ENCODE results near the gene SOHLH1. TPM values are rescaled to one million over a fixed set of nuclear protein-coding genes. Genes with fewer than 3 reads are reported as not detected.

The SOHLH1 gene
- total and polyA plus RNA-seq, 7 donors = not detected

GRCh38 chr9:135663857-135664256, 35.4 kb downstream of the SOHLH1 start:
- DNase-seq = no peak
- peaks cover 0 to 31% (median 0%) of the 10 kb centered on the region in 3 donors for H3K27me3 ChIP-seq
- no peaks in the 10 kb centered on the region for H3K9me3 ChIP-seq
- intact Hi-C loops (cut with DNase I) = no loop called here
- no peaks in the 10 kb centered on the region for H3K4me1 ChIP-seq
- no peak overlapping the region for H3K27ac ChIP-seq
- TF ChIP-seq POLR2A (IDR thresholded peaks at IDR 0.05) = no peak
- no peak for TF ChIP-seq EP300 (IDR thresholded peaks at IDR 0.05)
- TF ChIP-seq POLR2AphosphoS5 (IDR thresholded peaks at IDR 0.05) = no peak
- TF ChIP-seq CTCF (IDR thresholded peaks at IDR 0.05) = no peak
- H3K4me3 ChIP-seq = no peak overlapping the region
- 81 to 87% methylated on average over 12 of the region's 12 CpGs for WGBS, 2 donors
- H3K36me3 ChIP-seq = no peaks in the 10 kb centered on the region

GRCh38 chr9:135663451-135663770, 35.9 kb downstream of the SOHLH1 start:
- H3K4me1 ChIP-seq = no peaks in the 10 kb centered on the region
- H3K36me3 ChIP-seq = no peaks in the 10 kb centered on the region
- intact Hi-C loops (cut with DNase I) = no loop called here
- H3K9me3 ChIP-seq = no peaks in the 10 kb centered on the region
- WGBS, 2 donors = 41 to 51% methylated on average over 3 of the region's 3 CpGs
- DNase-seq = no peak
- H3K27me3 ChIP-seq = peaks cover 0 to 31% (median 0%) of the 10 kb centered on the region in 3 donors
- H3K4me3 ChIP-seq = no peak overlapping the region
- H3K27ac ChIP-seq = no peak overlapping the region
- TF ChIP-seq CTCF (IDR thresholded peaks at IDR 0.05) (no peak), EP300 (IDR thresholded peaks at IDR 0.05) (no peak), POLR2A (IDR thresholded peaks at IDR 0.05) (no peak), POLR2AphosphoS5 (IDR thresholded peaks at IDR 0.05) (no peak)

GRCh38 chr9:135662758-135663450, 36.4 kb downstream of the SOHLH1 start, which contains the start of gene LCN9:
Gene LCN9 (plus strand): TSS chr9:135663309. CDS start chr9:135663322, 13 bp downstream.
- H3K9me3 ChIP-seq = no peaks in the 10 kb centered on the region
- H3K4me1 ChIP-seq = no peaks in the 10 kb centered on the region
- DNase-seq = no peak
- no peak within 1 kb of the TSS for H3K27ac ChIP-seq
- H3K36me3 ChIP-seq = no peaks in the 10 kb centered on the region
- peaks cover 0 to 31% (median 0%) of the 10 kb centered on the region in 3 donors for H3K27me3 ChIP-seq
- TF ChIP-seq POLR2A (IDR thresholded peaks at IDR 0.05) = no peak
- no peak for TF ChIP-seq EP300 (IDR thresholded peaks at IDR 0.05)
- TF ChIP-seq POLR2AphosphoS5 (IDR thresholded peaks at IDR 0.05) = no peak
- no peak for TF ChIP-seq CTCF (IDR thresholded peaks at IDR 0.05)
- 60 to 68% methylated on average over 25 of the region's 25 CpGs for WGBS, 2 donors
- no peak within 1 kb of the TSS for H3K4me3 ChIP-seq
- intact Hi-C loops (cut with DNase I) = no loop called here

GRCh38 chr9:135661816-135662560, 37.3 kb downstream of the SOHLH1 start:
- Histone ChIP-seq H3K4me1 (no peaks in the 10 kb centered on the region), H3K4me3 (no peak overlapping the region), H3K36me3 (no peaks in the 10 kb centered on the region), H3K27ac (no peak overlapping the region), H3K9me3 (no peaks in the 10 kb centered on the region), H3K27me3 (peaks cover 0 to 31% (median 0%) of the 10 kb centered on the region in 3 donors)
- intact Hi-C loops (cut with DNase I) = no loop called here
- WGBS, 2 donors = 59 to 61% methylated on average over 19 of the region's 19 CpGs
- DNase-seq = no peak
- no peak for TF ChIP-seq POLR2A (IDR thresholded peaks at IDR 0.05)

- Histone ChIP-seq H3K4me3 (no peak overlapping the region), H3K9me3 (no peaks in the 10 kb centered on the region), H3K36me3 (no peaks in the 10 kb centered on the region), H3K4me1 (no peaks in the 10 kb centered on the region), H3K27ac (no peak overlapping the region), H3K27me3 (peaks cover 0 to 27% (median 0%) of the 10 kb centered on the region in 3 donors)
- DNase-seq = no peak
- TF ChIP-seq CTCF (IDR thresholded peaks at IDR 0.05) (no peak), POLR2AphosphoS5 (IDR thresholded peaks at IDR 0.05) (no peak), POLR2A (IDR thresholded peaks at IDR 0.05) (no peak), EP300 (IDR thresholded peaks at IDR 0.05) (no peak)
- intact Hi-C loops (cut with DNase I) = no loop called here
- WGBS, 2 donors = 90 to 94% methylated on average over 22 of the region's 22 CpGs
These were observed 38.9 kb downstream of the SOHLH1 start for GRCh38 chr9:135660407-135660806.

Measured in sigmoid colon (tissue), 7 donors.